Sigmoid colon (tissue), 4 donors: ENCODE measurements around the gene CLEC6A.

Experiments
- CTCF ChIP-seq, 4 experiments: fragments of 450-650 bp in 3 of 4; fragments of 200-600 bp in 1 of 4; IDR thresholded peaks; one replicate each; pipeline ENCODE4 v1.5.1; 2016 to 2019; ENCODE audit warnings: antibody characterized with exemption in 4 of 4, mild to moderate bottlenecking in 3 of 4, moderate library complexity in 2 of 4
- EP300 ChIP-seq, 4 donors: sonication (generic); formaldehyde crosslinking; IDR thresholded peaks; one replicate each; pipeline ENCODE4 v1.6.1; 2017; ENCODE audit warnings: antibody characterized with exemption in 4 of 4
- POLR2A ChIP-seq, 2 donors: fragments of 450-650 bp; IDR thresholded peaks; one replicate each; pipeline ENCODE4 v1.6.1; 2016; ENCODE audit warnings: antibody characterized with exemption in 2 of 2, mild to moderate bottlenecking in 2 of 2, moderate library complexity in 2 of 2
- POLR2AphosphoS5 ChIP-seq, 4 donors: sonication (generic); formaldehyde crosslinking; IDR thresholded peaks; one replicate each; pipeline ENCODE4 v1.6.1; 2017; ENCODE audit warnings: antibody characterized with exemption in 4 of 4

DNA sequence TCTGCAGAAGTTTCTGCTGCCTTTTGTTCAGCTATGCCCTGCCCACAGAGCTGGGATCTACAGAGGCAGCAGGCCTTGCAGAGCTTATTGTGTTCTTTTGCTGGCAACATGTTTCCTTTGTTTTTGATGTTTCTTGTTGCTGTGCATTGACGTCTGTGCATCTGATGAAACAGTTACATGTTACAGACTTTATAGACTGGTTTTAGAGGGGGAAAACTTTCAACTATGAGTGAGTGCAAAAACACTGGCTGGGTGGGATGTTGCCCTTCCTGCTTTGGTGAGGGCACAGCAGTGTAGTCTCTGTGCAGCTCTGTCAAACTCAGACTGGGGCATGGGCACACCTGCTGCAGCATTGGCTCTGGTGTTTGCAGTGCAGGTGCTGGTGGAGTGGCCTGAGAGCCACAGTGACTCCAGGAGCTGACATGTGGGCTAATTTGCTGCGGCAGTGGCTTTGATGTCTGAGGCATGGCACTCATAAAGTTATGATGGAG lies 26.9 kb downstream of the CLEC6A start:
- no peak for TF ChIP-seq CTCF (IDR thresholded peaks at IDR 0.05)
- TF ChIP-seq EP300 (IDR thresholded peaks at IDR 0.05) = no peak
- TF ChIP-seq POLR2AphosphoS5 (IDR thresholded peaks at IDR 0.05) = no peak
- no peak for TF ChIP-seq POLR2A (IDR thresholded peaks at IDR 0.05)
